Activated T-cell treated with anti-CD3 and anti-CD28 coated beads for 1 hour (primary cell): ENCODE results near the gene TICAM1.
"Not testable (repeated sequence)": the region's sequence is repeated elsewhere in the genome, so short reads cannot be mapped to it uniquely, and the experiment has no call there.

ENCODE experiments used
- DNase-seq: peaks from one replicate; pipeline ENCODE4 v3.0.0-alpha.2; 2020; ENCODE audit warnings: low read depth

Gene TICAM1

DNA sequence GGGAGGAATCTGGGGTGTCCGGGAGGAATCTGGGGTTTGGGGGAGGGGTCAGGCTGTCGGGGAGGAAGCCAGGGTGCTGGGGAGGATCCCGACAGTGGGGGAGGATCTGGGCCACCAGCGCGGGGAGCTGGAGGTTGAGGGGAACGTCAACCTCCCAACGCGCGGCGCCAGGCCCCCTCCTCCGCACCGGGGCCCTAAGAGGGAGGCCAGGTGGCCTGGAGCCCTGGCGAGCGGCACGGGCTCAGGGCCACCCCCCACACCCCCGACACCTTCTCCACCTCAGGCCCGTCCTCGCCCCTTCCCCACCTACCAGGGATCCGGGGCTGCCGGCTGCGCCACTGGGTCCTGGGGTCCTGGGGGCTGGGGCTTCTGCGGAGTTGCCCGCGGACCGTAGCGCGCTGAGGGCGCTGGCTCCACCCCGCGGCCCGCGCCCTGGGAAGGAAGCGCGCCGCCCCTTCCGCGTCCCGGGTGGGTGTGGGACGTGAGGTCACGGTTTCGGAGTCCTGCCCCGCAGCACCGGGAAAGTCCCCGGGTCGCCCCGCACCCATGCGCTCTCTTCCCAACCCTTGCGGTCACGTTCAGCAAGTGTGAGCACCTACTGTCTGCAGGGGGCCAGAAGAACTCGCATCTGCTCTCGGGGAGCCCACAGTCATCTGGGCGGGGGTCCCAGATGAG is at the start of gene TICAM1:
TICAM1 (minus strand) TSS at position 409 of the 675 bp plus-strand sequence. CDS start 13,335 bp downstream, outside the sequence.
- DNase-seq, result peak; percentile 68

DNA sequence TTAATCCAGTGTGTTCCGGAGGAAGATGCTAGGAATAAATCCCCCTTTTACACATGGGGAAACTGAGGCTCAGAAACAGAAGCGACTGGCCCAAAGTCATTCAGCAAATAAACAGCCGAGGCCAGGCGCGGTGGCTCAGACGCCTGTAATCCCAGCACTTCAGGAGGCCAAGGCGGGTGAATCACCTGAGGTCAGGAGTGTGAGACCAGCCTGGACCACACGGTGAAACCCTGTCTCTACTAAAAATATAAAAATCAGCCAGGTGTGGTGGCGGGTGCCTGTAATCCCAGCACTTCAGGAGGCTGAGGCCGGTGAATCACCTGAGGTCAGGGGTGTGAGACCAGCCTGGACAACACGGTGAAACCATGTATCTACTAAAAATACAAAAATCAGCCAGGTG is 47.5 kb upstream of the TICAM1 start:
- DNase-seq, result no peak

DNA sequence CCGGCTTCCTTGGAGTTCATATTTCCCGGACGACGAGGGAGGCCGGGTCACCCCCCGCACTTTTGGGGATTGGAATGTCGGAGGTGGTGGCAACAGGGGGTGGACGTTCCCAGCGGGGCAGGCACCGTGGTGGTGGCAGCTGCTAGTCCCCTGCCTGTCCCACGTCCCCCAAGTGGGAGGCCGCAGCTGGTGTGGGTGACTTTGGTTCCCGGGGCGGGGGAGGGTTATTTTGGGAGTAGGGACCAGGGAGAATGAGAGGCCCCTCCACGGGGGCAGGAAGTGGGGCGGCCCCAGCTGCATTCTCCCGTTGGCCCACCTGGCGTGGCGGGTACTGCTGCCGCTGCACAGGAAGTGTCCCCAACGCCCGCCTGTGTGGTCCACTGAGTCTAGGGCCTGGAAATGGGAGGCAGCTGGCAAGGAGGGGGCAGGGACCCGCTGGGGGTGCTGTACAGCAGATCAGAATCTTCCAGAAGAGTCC is 47.0 kb upstream of the TICAM1 start:
- DNase-seq, result no peak

DNA sequence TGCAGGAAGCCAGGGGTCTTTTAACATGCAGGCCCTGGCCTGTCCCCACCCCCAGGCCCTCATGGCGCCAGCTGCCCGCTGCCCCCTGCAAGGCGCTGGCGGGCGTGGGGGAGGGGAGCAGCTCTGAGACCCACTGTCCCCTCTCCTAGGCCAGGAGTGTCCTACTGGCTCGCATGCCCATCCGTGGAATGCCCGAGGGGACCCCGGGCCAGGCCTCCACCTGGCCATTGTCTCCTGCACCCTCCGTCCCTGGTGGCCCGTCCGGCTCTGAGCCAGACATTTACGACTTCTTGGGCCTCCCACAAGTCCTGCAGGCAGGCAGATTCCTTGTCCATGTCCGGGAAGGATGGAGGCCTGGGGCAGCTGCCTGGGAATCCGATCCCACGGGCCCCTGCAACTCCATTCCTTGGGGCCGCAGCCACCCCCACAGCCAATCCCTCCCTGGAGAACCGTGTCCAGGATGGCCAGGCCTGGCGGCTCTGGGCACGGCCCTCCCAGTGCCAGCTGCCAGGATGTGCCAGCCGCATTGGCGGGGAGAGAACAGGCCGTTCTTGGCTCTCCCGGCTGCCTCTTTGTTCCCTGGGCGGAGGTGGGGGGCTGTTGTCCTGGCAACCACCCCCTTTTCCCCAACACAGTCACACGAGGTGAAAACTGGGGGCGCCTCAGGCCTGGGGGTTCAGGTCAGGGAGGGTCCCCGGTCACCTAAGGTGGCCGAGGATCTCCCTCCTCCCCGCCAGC is 46.4 kb upstream of the TICAM1 start:
- no peak for DNase-seq

DNA sequence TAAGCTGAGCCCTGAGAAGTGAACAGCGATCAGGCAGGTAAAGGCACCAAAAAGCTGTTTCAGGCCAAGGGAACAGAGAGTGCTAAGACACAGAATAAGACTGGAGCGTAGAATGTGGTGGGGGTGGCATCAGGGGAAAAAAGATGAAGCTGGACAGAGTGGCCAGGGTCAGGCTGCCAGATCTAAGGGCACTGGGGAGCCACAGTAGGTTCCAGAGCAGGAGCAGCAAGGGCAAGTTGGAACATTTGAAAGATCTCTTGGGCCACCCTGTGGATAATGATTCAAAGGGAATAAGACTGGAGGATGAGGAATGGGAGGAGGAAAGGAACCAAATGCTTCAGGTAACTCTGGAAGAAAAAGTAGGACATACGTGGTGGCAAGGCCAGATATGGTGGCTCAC is 42.4 kb upstream of the TICAM1 start:
- DNase-seq, result no peak

DNA sequence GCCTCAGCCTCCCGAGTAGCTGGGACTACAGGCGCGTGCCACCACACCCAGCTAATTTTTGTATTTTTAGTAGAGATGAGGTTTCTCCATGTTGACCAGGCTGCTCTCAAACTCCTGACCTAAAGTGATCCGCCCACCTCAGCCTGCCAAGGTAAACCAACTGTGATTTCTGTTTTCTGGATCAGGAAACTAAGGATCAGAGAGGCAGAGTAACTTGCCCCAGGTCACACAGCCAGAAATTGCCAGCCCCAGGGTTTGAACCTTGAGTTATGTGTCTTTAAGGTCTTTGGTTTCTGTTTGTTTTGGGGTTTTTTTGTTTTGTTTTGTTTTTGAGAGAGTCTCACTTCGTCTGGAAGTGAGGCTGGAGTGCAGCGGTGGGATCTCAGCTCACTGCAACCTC is 40.2 kb upstream of the TICAM1 start:
- no peak for DNase-seq

DNA sequence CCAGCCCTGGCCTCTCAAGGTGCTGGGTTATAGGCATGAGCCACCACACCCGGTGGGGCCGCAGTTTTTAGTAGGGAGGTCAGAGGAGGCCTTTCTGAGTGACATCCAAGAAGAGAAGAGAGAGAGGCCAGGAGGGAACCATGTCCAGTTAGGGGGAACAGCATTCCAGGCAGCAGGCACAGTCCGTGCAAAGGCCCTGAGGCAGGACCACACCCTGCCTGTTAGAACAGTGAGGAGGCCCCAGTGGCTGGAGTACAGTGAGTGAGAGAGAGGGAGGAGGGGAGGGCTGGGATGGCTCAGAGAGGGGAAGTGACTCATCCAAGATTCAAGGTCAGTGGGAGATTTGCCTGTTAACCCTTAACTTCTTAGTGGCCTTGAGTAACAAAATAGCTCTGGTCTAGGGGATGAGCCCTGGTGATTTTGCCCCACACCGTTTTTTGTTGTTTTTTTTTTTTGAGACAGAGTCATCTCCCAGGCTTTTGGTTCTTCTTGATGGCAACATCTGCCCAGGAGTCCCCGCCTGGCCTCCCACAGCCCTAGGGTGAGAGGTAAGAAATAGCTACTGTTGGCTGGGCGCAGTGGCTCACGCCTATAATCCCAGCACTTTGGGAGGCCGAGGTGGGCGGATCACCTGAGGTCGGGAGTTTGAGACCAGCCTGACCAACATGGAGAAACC is 38.7 kb upstream of the TICAM1 start:
- no peak for DNase-seq

DNA sequence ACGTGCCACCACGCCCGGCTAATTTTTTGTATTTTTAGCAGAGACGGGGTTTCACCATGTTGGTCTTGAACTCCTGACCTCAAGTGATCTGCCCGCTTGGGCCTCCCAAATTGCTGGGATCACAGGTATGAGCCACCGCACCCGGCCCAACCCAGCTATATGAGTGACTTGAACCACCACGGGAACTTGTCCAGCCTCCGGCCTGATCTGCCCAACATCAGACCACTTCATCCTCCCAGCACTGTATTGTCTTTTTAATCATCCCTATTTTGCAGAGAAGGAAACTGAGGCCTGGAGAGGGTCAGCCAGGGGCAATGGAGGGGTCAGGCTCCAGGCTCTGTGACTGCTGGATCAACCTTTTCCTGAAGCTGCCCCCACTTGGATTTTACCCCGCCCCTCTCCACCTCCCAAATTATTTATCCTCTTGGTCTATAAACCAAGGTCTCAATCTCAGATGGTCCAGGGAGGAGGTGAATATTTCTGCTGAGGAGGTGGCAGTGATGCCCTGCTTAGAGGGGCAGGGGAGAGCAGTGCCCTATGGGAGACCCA is 36.8 kb upstream of the TICAM1 start:
- no peak for DNase-seq

DNA sequence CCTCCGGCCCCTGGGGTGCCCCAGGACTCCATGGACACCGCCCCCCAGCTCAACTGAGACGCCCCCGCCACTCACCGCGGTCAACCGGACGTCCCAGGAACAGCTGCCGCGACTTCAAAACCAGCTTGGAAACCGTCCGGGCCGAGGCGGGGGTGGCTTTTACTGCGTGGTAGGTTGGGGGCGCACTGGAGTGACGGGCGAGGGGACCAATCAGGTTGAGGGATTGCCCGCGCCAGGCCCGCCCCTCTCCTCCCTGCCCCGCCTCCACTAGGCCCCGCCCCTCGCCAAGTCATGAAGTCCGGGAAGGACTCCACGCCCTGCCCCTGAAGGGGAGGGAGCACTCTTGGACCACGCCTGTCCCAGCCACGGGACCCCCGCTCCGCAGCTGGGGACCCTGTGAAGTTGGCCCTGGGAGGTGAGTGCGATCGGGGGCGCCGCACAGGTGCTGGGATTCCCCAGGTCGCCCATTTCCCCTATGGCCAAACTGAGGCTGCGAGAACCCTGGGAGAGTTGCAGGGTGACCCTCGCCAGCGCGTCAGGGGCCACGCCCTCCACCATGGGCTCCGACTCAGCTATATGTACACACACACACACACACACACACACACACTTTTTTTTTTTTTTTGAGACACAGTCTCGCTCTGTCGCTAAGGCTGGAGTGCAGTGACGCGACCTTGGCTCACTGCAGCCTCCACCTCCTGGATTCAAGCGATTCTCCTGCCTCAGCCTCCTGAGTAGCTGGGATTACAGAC is 36.2 kb upstream of the TICAM1 start, which contains the start of gene PLIN3:
PLIN3 (minus strand) TSS at position 134 of the 752 bp plus-strand sequence. CDS start 6,273 bp downstream, outside the sequence.
- peak; percentile 92 for DNase-seq

DNA sequence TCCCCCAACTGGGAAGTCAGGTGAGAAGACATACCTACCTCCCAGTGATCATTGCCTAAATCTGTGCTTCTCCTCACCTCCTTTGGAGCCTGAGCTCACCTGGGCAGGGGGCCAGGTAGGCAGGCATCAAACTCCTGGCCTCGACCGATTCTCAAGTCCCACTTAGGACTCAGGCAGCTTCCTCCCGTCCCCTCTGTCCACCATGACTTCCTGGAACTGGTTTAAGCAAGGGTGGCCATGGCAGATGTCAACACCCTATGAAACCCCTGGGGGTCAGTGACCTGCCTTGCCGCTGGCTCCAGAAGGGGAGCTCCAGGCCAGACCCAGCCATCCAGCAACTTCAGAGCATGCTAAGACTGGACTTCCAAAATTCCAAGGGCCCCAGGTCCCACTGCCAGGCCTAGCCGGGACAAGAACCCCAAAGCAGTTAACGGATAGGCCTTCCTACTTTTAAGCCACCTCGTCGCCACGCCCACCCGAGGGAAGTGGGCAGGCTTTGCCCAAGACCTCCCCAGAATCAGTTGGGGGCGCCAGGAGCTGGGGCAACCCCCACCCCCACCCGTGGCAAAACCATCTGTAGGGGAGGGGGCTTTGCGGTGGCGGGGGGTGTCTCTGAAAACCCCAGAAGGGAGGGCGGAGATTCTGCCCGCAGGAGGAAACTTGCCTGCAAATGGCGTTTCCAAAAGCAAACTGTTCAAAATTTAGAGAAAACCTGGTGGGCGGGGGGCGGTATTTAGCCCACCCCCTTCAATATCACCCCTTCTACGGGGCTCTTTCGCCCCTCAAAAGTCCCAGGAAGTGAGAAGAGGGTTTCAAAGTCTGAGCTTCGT is 35.3 kb upstream of the TICAM1 start:
- peak; percentile 30 for DNase-seq

DNA sequence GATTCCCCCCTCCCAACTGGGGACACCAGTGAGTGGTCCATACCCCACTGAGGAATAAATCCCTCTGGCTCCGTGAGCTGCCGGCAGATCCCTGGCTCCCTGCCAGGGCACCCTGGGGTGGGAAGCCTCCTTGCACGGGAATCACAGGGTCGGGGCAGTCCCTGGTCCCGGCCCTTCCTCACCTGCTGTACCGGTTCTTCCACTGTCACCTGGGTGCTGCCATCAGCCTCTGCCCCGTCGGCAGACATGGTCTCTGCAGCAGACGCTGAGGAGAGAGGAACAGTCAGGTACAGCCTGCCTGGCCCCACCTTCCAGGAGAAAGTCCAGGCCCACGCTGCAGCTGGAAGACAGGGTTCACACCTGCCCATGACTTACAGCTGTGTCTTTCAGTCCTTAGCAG is 29.6 kb upstream of the TICAM1 start:
- DNase-seq, result no peak

DNA sequence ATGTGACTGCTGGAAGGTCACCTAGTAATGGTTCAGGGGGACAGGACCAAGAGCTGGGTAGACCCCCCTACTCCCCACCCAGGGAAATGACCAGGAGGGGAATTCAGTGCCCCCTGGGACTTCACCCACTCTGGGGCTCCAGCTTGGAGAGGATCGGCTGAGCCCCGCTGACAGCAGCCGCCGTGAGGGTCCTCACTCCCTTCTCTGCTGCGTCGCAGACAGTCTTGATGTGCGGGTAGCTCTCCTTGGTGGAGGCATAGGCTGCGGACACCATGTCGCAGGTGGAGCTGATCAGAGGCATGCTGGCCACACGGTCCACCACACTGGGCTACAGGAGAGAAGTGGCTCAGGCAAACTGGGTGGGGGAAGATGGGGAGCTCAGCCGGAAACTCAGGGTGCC is 28.2 kb upstream of the TICAM1 start:
- no peak for DNase-seq

DNA sequence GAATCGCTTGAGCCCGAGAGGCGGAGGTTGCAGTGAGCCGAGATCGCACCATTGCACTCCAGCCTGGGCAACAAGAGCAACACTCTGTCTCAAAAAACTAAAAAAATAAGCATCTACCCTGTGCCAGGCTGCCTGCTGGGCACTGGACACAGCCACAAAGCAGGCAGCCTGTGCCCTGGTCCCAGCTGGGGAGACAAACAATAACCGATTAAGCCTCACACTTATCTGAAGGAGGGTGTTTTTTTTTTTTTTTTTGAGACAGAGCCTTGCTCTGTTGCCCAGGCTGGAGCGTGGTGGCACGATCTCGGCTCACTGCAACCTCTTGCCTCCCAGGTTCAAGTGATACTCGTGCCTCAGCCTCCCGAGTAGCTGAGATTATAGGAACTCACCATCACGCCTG is 25.0 kb upstream of the TICAM1 start:
- DNase-seq, result not testable (repeated sequence)

DNA sequence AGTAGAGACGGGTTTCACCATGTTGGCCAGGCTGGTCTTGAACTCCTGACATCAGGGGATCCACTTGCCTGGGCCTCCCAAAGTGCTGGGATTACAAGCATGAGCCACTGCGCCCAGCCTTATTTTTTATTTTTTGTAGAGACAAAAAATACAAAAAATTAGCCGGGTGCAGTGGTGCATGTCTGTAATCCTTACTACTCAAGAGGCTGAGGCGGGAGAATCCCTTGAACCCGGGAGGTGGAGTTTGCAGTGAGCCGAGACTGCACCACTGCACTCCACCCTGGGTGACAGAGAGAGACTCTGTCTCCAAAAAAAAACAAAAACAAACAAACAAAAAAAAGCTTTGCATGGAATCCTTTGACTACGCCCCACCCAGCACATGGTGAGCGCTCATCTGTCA is 22.0 kb upstream of the TICAM1 start:
- not testable (repeated sequence) for DNase-seq

DNA sequence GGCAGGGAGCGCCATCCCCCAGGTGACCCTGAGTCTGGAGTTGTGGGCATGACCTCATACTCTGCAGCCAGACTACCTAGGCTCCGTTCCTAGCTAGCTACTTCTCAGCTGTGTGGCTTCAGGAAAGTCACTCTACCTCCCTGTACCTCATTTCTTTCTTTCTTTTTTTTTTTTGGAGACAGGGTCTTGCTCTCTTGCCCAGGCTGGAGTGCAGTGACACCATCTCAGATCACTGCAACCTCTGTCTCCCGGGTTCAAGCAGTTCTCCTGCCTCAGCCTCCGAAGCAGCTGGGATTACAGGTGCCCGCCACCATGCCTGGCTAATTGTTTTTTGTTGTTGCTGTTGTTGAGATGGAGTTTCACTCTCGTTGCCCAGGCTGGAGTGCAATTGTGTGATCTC is 21.0 kb upstream of the TICAM1 start:
- no peak for DNase-seq

DNA sequence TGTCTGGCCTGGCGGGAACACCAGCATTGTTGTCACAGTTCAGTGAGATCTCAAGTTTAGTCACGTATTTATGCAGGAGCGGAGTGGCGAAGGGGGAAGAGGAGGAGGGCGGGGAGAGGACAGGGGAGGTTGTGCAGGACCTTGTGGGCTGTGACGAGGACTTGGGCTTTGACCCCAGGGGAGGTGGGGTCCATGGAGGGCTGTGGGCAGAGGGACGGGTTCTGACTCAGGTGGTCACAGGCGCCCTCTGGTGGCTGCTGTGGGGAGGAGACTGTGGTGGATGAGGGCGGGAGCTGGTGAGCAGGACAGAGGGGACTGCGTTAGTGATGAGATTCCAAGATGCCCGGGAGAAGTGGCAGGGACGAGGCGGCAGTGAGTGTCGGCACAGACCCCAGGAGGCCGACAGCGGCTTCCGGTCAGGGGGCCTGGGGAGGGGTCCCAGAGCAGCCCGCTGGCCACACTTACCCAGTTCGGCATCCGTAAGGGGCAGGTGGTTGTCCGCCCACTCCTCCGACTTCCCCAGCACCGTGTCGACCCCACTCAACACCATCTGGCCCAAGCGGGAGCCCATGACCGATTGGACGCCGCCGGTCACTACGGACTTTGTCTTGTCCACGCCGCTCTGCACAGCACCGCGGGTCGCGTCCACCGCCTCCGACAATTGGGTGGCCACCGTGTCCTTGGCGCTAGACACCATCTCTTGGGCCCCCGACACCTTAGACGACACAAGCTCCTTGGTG is 20.2 kb upstream of the TICAM1 start:
- peak; percentile 78 for DNase-seq

DNA sequence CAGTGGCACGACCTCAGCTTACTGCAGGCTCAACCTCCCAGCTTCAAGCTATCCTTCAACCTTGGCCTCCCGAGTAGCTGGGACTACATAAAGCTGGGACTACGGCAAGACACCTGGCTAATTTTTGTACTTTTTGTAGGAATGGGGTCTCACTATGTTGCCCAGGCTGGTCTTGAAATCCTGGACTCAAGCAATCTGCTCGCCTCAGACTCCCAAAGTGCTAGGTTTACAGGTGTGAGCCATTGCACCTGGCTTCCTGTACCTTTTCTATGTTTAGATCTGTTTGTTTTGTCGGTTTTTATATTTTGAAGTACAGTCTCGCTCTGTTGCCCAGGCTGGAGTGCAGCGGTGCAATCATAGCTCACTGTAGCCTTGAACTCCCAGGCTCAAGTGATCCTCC is 17.5 kb upstream of the TICAM1 start:
- DNase-seq, result no peak

DNA sequence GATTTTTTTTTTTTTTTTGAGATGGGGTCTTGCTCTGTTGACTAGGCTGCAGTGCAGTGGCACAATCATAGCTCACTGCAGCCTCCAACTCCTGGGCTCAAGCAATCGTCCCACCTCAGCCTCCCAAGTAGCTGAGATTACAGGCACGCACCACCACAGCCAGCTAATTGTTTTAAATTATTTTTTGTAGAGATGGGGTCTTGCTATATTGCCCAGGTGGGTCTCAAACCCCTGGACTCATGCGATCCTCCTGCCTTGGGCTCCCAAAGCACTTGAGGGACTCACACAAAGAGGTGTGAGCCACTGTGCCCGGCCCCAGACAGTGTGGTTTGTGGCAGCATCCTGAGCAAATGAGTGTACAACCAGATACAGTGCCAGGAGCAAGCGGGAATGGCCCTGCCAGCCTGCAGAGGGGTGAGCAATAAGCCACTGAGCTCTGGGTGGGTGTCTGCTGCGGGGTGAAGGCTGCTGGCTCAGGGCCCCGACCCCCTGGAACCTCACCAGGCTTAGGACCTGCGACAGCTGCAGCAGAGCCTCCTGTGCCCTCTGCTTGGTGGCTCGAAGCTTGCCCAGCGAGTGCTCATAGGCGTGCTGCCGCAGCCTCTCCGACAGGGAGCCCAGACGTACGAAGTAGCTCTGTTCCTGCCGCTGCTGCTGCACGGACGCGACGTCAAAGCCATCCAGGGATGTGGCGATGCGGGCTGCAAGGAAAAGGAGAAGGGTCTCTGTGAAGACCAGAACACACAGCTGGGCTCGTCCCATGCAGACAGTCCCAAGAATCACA is 15.9 kb upstream of the TICAM1 start:
- DNase-seq, result no peak

DNA sequence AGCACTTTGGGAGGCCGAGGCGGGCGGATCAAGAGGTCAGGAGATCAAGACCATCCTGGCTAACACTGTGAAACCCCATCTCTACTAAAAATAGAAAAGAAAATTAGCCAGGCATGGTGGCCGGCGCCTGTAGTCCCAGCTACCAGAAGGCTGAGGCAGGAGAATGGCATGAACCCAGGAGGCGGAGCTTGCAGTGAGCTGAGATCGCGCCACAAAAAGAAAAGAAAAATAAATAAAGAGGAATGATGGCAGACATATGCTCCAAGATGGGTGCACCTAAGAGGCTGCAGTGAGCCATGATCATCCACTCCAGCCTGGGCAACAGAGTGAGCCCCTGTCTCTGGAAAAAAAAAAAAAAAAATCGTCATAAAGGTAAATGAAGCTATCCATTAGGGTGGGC is 14.5 kb upstream of the TICAM1 start:
- DNase-seq, result not testable (repeated sequence)
